ENCODE results near the gene HABP4. TPM values are rescaled to one million over a fixed set of nuclear protein-coding genes. Genes with fewer than 3 reads are reported as not detected.
A peak's percentile ranks its signal among the peaks of the same experiment; 100 is the strongest.

The HABP4 gene
- polyA plus RNA-seq, 6 donors from 2014 or later, result 3.3 to 8.3 (median 5.6) TPM

GRCh38 chr9:96489482-96489979, 39.6 kb downstream of the HABP4 start:
- H3K4me1 Mint-ChIP-seq, result peaks cover 5 to 8% (median 5%) of the 10 kb centered on the region in 3 donors
- DNase-seq (no peak), ATAC-seq (ENCODE audit: low read depth in 2 of 2) (no peak)
- H3K27ac Mint-ChIP-seq, result no peak overlapping the region
- H3K9me3 Mint-ChIP-seq, result no peaks in the 10 kb centered on the region
- peaks cover 5 to 20% of the 10 kb centered on the region in 2 donors for H3K36me3 Mint-ChIP-seq
- no peak overlapping the region for H3K4me3 Mint-ChIP-seq
- H3K27me3 Mint-ChIP-seq, result no peaks in the 10 kb centered on the region

DNA sequence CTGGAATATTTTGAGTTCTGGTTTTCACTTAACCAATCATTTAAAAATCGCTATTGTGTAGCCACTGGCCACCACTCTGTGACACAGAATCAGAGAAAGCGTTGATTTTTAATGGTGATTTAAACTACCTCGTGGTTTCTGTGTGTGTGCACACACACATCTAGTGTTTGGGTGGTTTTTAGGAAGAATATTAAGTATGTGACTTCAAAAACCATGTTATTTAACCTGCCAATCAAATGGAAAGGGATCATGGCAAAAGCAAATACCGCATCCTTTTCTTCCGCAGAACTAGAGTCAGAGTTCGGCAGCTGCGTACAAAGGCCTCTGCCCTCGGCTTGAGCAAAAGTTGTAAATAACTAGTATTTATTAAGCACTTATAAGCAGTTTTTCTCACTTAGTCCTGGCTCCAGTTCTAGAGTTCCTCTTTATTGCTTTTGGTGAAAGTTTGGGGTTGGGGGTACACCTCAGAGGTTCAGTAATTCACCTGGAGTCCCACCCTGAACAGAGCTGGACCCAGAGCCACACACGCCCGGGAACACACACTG, 40.6 kb downstream of the HABP4 start:
- H3K27ac Mint-ChIP-seq, result peak overlapping the region in 1 of 6 donors; percentile 70
- H3K4me1 Mint-ChIP-seq, result peaks cover 0 to 6% (median 0%) of the 10 kb centered on the region in 3 donors
- H3K36me3 Mint-ChIP-seq, result peaks cover 5 to 20% of the 10 kb centered on the region in 2 donors
- no peaks in the 10 kb centered on the region for H3K27me3 Mint-ChIP-seq
- H3K9me3 Mint-ChIP-seq, result no peaks in the 10 kb centered on the region
- H3K4me3 Mint-ChIP-seq, result no peak overlapping the region
- DNase-seq, result no peak
- no peak for ATAC-seq (ENCODE audit: low read depth in 2 of 2)

DNA sequence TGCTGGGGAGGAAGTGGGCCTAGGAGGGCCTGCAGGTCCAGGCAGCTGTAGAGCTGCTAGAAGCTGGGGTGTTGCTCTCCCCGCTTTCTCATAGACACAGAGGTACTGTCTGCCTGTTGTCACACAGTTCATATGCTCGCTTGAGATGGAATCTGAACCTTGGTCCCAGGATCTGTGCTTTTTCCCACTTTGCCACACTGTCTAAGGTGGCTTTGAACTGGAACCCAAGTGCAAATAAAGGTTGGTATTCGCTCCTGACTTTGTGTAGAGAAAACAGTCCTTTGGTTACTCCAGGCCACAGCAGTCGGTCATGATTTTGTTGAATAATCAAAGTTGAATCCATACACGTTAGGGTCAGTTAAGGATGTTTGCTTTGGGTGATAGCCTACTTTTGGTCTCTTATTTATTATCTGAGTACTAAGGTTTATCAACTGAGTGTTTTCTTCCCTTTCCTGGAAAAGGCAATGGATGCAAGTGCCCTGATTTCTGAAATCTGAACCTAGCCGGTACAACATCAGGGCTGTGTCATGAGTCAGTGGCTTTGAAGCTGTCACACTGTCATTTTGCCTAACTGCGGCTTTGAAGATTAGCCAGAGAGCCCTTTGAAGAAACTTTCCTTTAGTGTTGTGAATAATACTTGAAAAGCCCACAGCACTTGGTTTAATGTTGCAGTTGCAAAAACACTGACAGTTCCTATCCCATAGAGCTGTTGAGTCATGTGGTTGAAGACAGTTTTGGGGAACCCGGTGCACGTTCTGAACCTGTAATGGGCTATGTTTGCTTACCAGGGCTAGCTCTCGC, 41.3 kb downstream of the HABP4 start:
- Mint-ChIP-seq H3K4me1 (peaks cover 0 to 6% (median 0%) of the 10 kb centered on the region in 3 donors), H3K4me3 (no peak overlapping the region), H3K27me3 (no peaks in the 10 kb centered on the region), H3K36me3 (peaks cover 5 to 20% of the 10 kb centered on the region in 2 donors), H3K9me3 (no peaks in the 10 kb centered on the region), H3K27ac (peak overlapping the region in 1 of 6 donors; percentile 70)
- no peak for DNase-seq
- no peak for ATAC-seq (ENCODE audit: low read depth in 2 of 2)

- DNase-seq (no peak), ATAC-seq (ENCODE audit: low read depth in 2 of 2) (no peak)
- no peak overlapping the region for H3K4me3 Mint-ChIP-seq
- H3K27ac Mint-ChIP-seq, result no peak overlapping the region
- H3K36me3 Mint-ChIP-seq, result peaks cover 5 to 20% of the 10 kb centered on the region in 2 donors
- H3K27me3 Mint-ChIP-seq, result no peaks in the 10 kb centered on the region
- no peaks in the 10 kb centered on the region for H3K9me3 Mint-ChIP-seq
- H3K4me1 Mint-ChIP-seq, result peaks cover 0 to 6% (median 0%) of the 10 kb centered on the region in 3 donors
These were observed 42.0 kb downstream of the HABP4 start for GRCh38 chr9:96491880-96492525.

GRCh38 chr9:96492993-96493531, 43.1 kb downstream of the HABP4 start:
- Mint-ChIP-seq H3K9me3 (no peaks in the 10 kb centered on the region), H3K27ac (no peak overlapping the region)

GRCh38 chr9:96493757-96494156, 43.8 kb downstream of the HABP4 start:
- no peaks in the 10 kb centered on the region for H3K27me3 Mint-ChIP-seq
- no peak overlapping the region for H3K4me3 Mint-ChIP-seq
- no peak for DNase-seq
- H3K4me1 Mint-ChIP-seq, result peaks cover 0 to 6% (median 0%) of the 10 kb centered on the region in 3 donors
- H3K9me3 Mint-ChIP-seq, result no peaks in the 10 kb centered on the region
- ATAC-seq (ENCODE audit: low read depth in 2 of 2), result no peak
- H3K36me3 Mint-ChIP-seq, result peaks cover 5 to 9% of the 10 kb centered on the region in 2 donors
- H3K27ac Mint-ChIP-seq, result no peak overlapping the region

More at GRCh38 chr9:96492993-96493531, 43.1 kb downstream of the HABP4 start:
- Mint-ChIP-seq H3K4me1 (peaks cover 0 to 6% (median 0%) of the 10 kb centered on the region in 3 donors), H3K27me3 (no peaks in the 10 kb centered on the region), H3K4me3 (peak overlapping the region in 1 of 8 donors; percentile 9), H3K36me3 (peaks cover 5 to 16% of the 10 kb centered on the region in 2 donors)
- ATAC-seq (ENCODE audit: low read depth in 2 of 2) (no peak), DNase-seq (no peak)

DNA sequence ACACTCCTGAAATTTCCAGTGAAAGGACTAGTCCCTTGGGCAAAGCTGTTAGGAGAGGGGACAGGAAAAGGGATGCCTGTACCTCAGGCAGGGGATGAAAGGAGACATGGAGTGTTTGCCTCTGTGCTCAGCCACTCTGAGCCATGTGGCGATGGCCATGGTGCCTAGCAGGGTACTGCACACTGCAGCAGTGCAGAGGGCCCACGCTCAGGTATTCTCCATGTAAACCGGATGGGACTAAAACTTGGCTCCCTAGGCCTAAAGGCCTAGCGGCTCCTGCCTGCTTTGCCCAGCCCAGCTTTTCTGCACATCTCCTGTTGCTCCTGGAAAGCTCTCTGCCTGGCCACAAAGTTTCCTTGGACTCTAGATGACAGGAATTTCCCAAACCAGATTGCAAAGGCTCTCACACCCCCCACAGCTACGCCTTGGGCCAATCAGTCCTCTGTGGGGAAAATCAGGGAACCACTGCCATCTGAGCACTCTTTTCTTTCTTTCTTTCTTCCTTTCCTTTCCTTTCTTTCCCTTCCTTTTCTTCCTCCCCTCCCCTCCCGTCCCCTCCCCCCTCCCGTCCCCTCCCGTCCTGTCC, 44.3 kb downstream of the HABP4 start:
- Mint-ChIP-seq H3K27me3 (no peaks in the 10 kb centered on the region), H3K4me3 (no peak overlapping the region), H3K36me3 (peaks cover 5 to 6% of the 10 kb centered on the region in 2 donors), H3K9me3 (no peaks in the 10 kb centered on the region), H3K4me1 (peaks cover 0 to 10% (median 0%) of the 10 kb centered on the region in 3 donors), H3K27ac (no peak overlapping the region)
- no peak for DNase-seq
- ATAC-seq (ENCODE audit: low read depth in 2 of 2), result no peak

GRCh38 chr9:96495341-96495740, 45.4 kb downstream of the HABP4 start:
- DNase-seq, result no peak
- Mint-ChIP-seq H3K36me3 (no peaks in the 10 kb centered on the region), H3K9me3 (no peaks in the 10 kb centered on the region), H3K4me3 (no peak overlapping the region), H3K4me1 (peaks cover 0 to 10% (median 0%) of the 10 kb centered on the region in 3 donors), H3K27ac (peak overlapping the region in 1 of 6 donors; percentile 82), H3K27me3 (no peaks in the 10 kb centered on the region)
- no peak for ATAC-seq (ENCODE audit: low read depth in 2 of 2)

DNA sequence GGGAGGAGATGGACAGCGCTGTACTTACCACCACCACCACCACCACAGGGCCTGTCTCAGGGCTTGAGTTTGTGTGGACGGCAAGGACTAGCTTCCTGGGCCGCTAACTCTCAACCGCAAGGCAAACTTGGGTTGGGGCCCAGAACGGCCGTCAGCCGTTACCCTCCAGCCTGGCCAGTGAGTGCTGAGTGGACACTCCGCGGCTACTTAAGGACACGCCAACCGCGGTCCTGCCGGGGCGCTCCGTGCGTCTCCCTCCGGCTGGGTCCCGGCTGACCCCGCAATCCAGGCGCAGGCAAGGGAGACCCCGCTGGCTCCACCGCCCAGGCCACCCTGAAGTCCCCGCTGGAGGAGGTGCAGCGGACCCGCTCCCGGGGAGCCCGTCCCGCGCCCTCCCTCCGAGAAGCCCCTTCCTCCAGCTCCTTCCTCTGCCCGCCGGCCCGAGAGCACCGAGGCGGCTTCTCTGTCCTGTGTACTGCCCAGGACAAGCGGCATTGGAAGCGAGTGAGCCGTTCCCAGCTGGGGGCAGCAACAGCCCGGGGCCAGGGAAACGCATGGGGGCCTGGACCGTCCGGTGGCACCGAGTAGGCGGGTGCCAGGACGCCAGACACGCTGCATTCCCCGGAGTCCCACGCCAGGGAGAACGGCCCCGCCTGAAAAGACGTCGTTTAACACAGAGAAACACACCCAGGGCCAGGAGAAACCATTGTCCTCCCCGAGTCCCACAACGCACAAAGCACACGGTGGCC, 46.6 kb downstream of the HABP4 start:
- H3K27ac Mint-ChIP-seq, result no peak overlapping the region
- no peaks in the 10 kb centered on the region for H3K27me3 Mint-ChIP-seq
- no peaks in the 10 kb centered on the region for H3K9me3 Mint-ChIP-seq
- ATAC-seq (ENCODE audit: low read depth in 2 of 2), result no peak
- no peak overlapping the region for H3K4me3 Mint-ChIP-seq
- no peaks in the 10 kb centered on the region for H3K36me3 Mint-ChIP-seq
- peaks cover 0 to 10% (median 0%) of the 10 kb centered on the region in 3 donors for H3K4me1 Mint-ChIP-seq
- no peak for DNase-seq

GRCh38 chr9:96497117-96497399, 47.1 kb downstream of the HABP4 start:
- Mint-ChIP-seq H3K27ac (no peak overlapping the region), H3K27me3 (no peaks in the 10 kb centered on the region), H3K4me1 (peaks cover 0 to 7% (median 0%) of the 10 kb centered on the region in 3 donors), H3K9me3 (no peaks in the 10 kb centered on the region), H3K4me3 (no peak overlapping the region), H3K36me3 (no peaks in the 10 kb centered on the region)
- no peak for DNase-seq
- no peak for ATAC-seq (ENCODE audit: low read depth in 2 of 2)

DNA sequence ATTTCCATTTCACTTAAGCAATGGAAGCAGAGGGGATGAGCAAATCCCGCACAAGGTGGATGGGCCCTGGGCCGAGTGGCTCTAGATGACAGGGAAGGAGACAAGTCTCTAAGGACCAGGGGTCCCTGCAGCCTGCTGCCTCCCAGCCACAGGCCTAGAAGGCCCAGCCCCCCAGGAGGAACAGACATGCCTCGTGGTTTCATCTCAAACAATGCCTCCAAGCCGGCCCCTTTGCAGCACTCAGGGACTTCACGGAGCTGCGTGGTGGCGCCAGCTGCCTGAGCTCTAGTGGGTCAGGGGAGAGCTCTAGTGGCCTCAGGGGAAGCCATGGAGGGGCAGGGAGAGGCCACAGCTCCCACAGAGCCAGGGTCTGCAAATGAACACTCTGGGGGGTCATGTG, 48.8 kb downstream of the HABP4 start:
- Mint-ChIP-seq H3K36me3 (peaks cover 0 to 9% of the 10 kb centered on the region in 2 donors), H3K27me3 (peaks cover 0 to 5% (median 0%) of the 10 kb centered on the region in 3 donors), H3K27ac (peak overlapping the region in 1 of 6 donors; percentile 86), H3K4me3 (no peak overlapping the region), H3K9me3 (no peaks in the 10 kb centered on the region), H3K4me1 (peaks cover 0 to 7% (median 0%) of the 10 kb centered on the region in 3 donors)
- ATAC-seq (ENCODE audit: low read depth in 2 of 2) (no peak), DNase-seq (no peak)

DNA sequence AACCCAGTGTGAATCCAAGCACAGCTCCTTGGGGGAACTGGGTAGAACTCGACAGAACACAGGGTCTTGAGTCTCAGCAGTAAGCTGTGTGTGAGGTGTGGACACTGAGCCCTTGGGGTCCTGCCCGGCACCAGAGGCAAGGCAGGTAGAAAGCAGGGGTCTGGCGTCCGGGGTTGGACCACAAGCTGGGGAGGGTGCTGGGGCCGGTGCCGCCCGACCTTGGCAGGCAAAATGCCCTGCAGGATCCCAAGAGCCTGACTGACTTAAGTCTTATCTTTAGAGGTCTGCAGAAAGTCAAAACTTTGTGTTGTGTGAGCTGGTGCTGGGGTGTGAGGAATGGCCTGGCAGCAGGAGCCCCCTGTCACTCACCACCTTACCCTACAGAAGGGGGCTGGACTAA, 49.3 kb downstream of the HABP4 start:
- Mint-ChIP-seq H3K4me3 (no peak overlapping the region), H3K27ac (no peak overlapping the region), H3K36me3 (peaks cover 4 to 11% of the 10 kb centered on the region in 2 donors)

More for the DNA sequence above, 49.3 kb downstream of the HABP4 start:
- peaks cover 0 to 7% (median 0%) of the 10 kb centered on the region in 3 donors for H3K4me1 Mint-ChIP-seq
- no peaks in the 10 kb centered on the region for H3K9me3 Mint-ChIP-seq
- H3K27me3 Mint-ChIP-seq, result peaks cover 0 to 9% (median 0%) of the 10 kb centered on the region in 3 donors
- ATAC-seq (ENCODE audit: low read depth in 2 of 2) (no peak), DNase-seq (no peak)

All from naive B cell (primary cell).